ENCODE results near the gene BMP6.

Gene BMP6

GRCh38 chr6:7747901-7748504, 22.1 kb downstream of the BMP6 start:
- DNase-seq = no peak

GRCh38 chr6:7749478-7749877, 23.6 kb downstream of the BMP6 start:
- no peak for DNase-seq

- no peak for DNase-seq
Measured at GRCh38 chr6:7750197-7750596, 24.3 kb downstream of the BMP6 start.

GRCh38 chr6:7758456-7758855, 32.6 kb downstream of the BMP6 start:
- DNase-seq = no peak

- no peak for DNase-seq
Measured at GRCh38 chr6:7759320-7759719, 33.4 kb downstream of the BMP6 start.

- DNase-seq = no peak
Measured at GRCh38 chr6:7761051-7761450, 35.2 kb downstream of the BMP6 start.

- no peak for DNase-seq
Measured at GRCh38 chr6:7762760-7763159, 36.9 kb downstream of the BMP6 start.

- DNase-seq = no peak
Measured at GRCh38 chr6:7763881-7764280, 38.0 kb downstream of the BMP6 start.

- no peak for DNase-seq
Measured at GRCh38 chr6:7765575-7766325, 39.9 kb downstream of the BMP6 start.

- DNase-seq = no peak
Measured at GRCh38 chr6:7769702-7770101, 43.8 kb downstream of the BMP6 start.

- no peak for DNase-seq
Measured at GRCh38 chr6:7770111-7770510, 44.2 kb downstream of the BMP6 start.

- no peak for DNase-seq
Measured at GRCh38 chr6:7770601-7771000, 44.7 kb downstream of the BMP6 start.

GRCh38 chr6:7773322-7773721, 47.4 kb downstream of the BMP6 start:
- no peak for DNase-seq

GRCh38 chr6:7773914-7774313, 48.0 kb downstream of the BMP6 start:
- DNase-seq = no peak

- DNase-seq = no peak
Measured at GRCh38 chr6:7776509-7776908, 50.6 kb downstream of the BMP6 start.

- DNase-seq = no peak
Measured at GRCh38 chr6:7777074-7777473, 51.2 kb downstream of the BMP6 start.

- no peak for DNase-seq
Measured at GRCh38 chr6:7781240-7781639, 55.3 kb downstream of the BMP6 start.

- DNase-seq = no peak
Measured at GRCh38 chr6:7784248-7784647, 58.3 kb downstream of the BMP6 start.

GRCh38 chr6:7784706-7785105, 58.8 kb downstream of the BMP6 start:
- no peak for DNase-seq

GRCh38 chr6:7785243-7786035, 59.5 kb downstream of the BMP6 start:
- DNase-seq = no peak

- DNase-seq = no peak
Measured at GRCh38 chr6:7786214-7786661, 60.3 kb downstream of the BMP6 start.

- no peak for DNase-seq
Measured at GRCh38 chr6:7787137-7787608, 61.3 kb downstream of the BMP6 start.

GRCh38 chr6:7787731-7788130, 61.8 kb downstream of the BMP6 start:
- DNase-seq = no peak

GRCh38 chr6:7794509-7794908, 68.6 kb downstream of the BMP6 start:
- DNase-seq = no peak
